BE2C (cell line): ENCODE results near the gene GALK2. TPM values are rescaled to one million over a fixed set of nuclear protein-coding genes. Genes with fewer than 3 reads are reported as not detected.

Experiments
- DNase-seq: peaks from one replicate; pipeline ENCODE4 v3.0.0-alpha.2; 2020
- H3K27me3 ChIP-seq: fragments of 250-450 bp; sonication (Bioruptor Pico); 2 replicates; pipeline ENCODE4 v1.5.1; 2020; ENCODE audit warnings: mild to moderate bottlenecking
- H3K36me3 ChIP-seq: fragments of 250-450 bp; sonication (Bioruptor Pico); 2 replicates; pipeline ENCODE4 v1.5.1; 2020; ENCODE audit warnings: mild to moderate bottlenecking
- H3K4me1 ChIP-seq: fragments of 250-450 bp; sonication (Bioruptor Pico); 2 replicates; pipeline ENCODE4 v1.5.1; 2020
- H3K4me3 ChIP-seq: 2 replicates; pipeline ENCODE4 v1.5.1; 2011; ENCODE audit warnings: low read depth, low read length
- H3K9me3 ChIP-seq: fragments of 250-450 bp; sonication (Bioruptor Pico); 2 replicates; pipeline ENCODE4 v1.5.1; 2020
- CTCF ChIP-seq: IDR thresholded peaks from 2 replicates; pipeline ENCODE4 v1.5.1; 2012; ENCODE audit warnings: mild to moderate bottlenecking, low read depth, low read length
- polyA plus RNA-seq: library from polyadenylated mRNA; unstranded; fragments of >200 nt; gene quantifications from one replicate; pipeline ENCODE4 v1.2.1, GENCODE V29; 2012; ENCODE audit warnings: low read depth, missing spikeins; ENCODE audit not compliant: insufficient read length, insufficient read depth

The GALK2 gene
- polyA plus RNA-seq = 24.5 TPM

GRCh38 chr15:49169880-49170597 lies at the start of gene GALK2:
GALK2 (plus strand) TSS chr15:49170247; CDS start chr15:49170323, 76 bp downstream.
- Histone ChIP-seq H3K9me3 (no peaks in the 10 kb centered on the region), H3K27me3 (no peaks in the 10 kb centered on the region), H3K4me3 (peak within 1 kb of the TSS; percentile 96), H3K4me1 (no peaks in the 10 kb centered on the region), H3K36me3 (no peaks in the 10 kb centered on the region)
- DNase-seq = peak; percentile 82
- no peak for TF ChIP-seq CTCF

GRCh38 chr15:49120832-49121231 lies 49.2 kb upstream of the GALK2 start:
- Histone ChIP-seq H3K9me3 (no peaks in the 10 kb centered on the region), H3K27me3 (no peaks in the 10 kb centered on the region), H3K4me3 (no peak overlapping the region), H3K4me1 (no peaks in the 10 kb centered on the region), H3K36me3 (peaks cover 4% of the 10 kb centered on the region)
- no peak for TF ChIP-seq CTCF
- DNase-seq = no peak

- Histone ChIP-seq H3K4me3 (no peak overlapping the region), H3K4me1 (no peaks in the 10 kb centered on the region), H3K27me3 (no peaks in the 10 kb centered on the region), H3K36me3 (peaks cover 9% of the 10 kb centered on the region), H3K9me3 (no peaks in the 10 kb centered on the region)
- DNase-seq = no peak
- no peak for TF ChIP-seq CTCF
Observed at GRCh38 chr15:49121901-49122300, 48.1 kb upstream of the GALK2 start.

GRCh38 chr15:49122541-49123062 lies 47.4 kb upstream of the GALK2 start:
- Histone ChIP-seq H3K4me3 (no peak overlapping the region), H3K27me3 (no peaks in the 10 kb centered on the region), H3K9me3 (no peaks in the 10 kb centered on the region), H3K4me1 (no peaks in the 10 kb centered on the region), H3K36me3 (peaks cover 15% of the 10 kb centered on the region)
- DNase-seq = no peak
- TF ChIP-seq CTCF = no peak

GRCh38 chr15:49124371-49124770 lies 45.7 kb upstream of the GALK2 start:
- H3K9me3 ChIP-seq = no peaks in the 10 kb centered on the region
- peaks cover 32% of the 10 kb centered on the region for H3K36me3 ChIP-seq
- DNase-seq = no peak
- no peaks in the 10 kb centered on the region for H3K27me3 ChIP-seq
- no peaks in the 10 kb centered on the region for H3K4me1 ChIP-seq
- TF ChIP-seq CTCF = no peak
- no peak overlapping the region for H3K4me3 ChIP-seq

GRCh38 chr15:49131403-49131802 lies 38.6 kb upstream of the GALK2 start:
- peaks cover 88% of the 10 kb centered on the region for H3K36me3 ChIP-seq
- DNase-seq = no peak
- no peaks in the 10 kb centered on the region for H3K27me3 ChIP-seq
- no peaks in the 10 kb centered on the region for H3K4me1 ChIP-seq
- no peaks in the 10 kb centered on the region for H3K9me3 ChIP-seq
- no peak overlapping the region for H3K4me3 ChIP-seq
- TF ChIP-seq CTCF = no peak
